ENCODE measurements around the gene POLR1A.

Gene POLR1A

GRCh38 chr2:86064006-86064405 lies 41.7 kb downstream of the POLR1A start:
- Histone ChIP-seq H3K4me1 (ENCODE audit: low read length) (peaks cover 48% of the 10 kb centered on the region), H3K4me2 (ENCODE audit: low read length) (peak overlapping the region; percentile 21), H3K9me3 (ENCODE audit: insufficient read depth, low read length) (no peaks in the 10 kb centered on the region), H3K4me3 (ENCODE audit: low read length) (no peak overlapping the region), H4K20me1 (ENCODE audit: insufficient read depth, low read length) (no peaks in the 10 kb centered on the region), H3K79me2 (ENCODE audit: low read length) (peaks cover 3% of the 10 kb centered on the region; the same call in 1 of the 2 replicates), H3K27me3 (ENCODE audit: low read depth, low read length) (no peaks in the 10 kb centered on the region), H3K36me3 (replicated peaks; ENCODE audit: low read depth, low read length) (peaks cover 73% of the 10 kb centered on the region), H3K9ac (ENCODE audit: low read length) (no peak overlapping the region), H2AFZ (ENCODE audit: low read depth, low read length) (no peak overlapping the region), H3K27ac (ENCODE audit: low read length) (peak overlapping the region; percentile 61)
- TF ChIP-seq EZH2phosphoT487 (IDR thresholded peaks at IDR 0.05; ENCODE audit: low read depth): no peak
- TF ChIP-seq CTCF (IDR thresholded peaks at IDR 0.05; ENCODE audit: low read depth, low read length): no peak

GRCh38 chr2:86062043-86062442 lies 43.6 kb downstream of the POLR1A start:
- no peak for TF ChIP-seq CTCF (IDR thresholded peaks at IDR 0.05; ENCODE audit: low read depth, low read length)
- no peak for TF ChIP-seq EZH2phosphoT487 (IDR thresholded peaks at IDR 0.05; ENCODE audit: low read depth)
- Histone ChIP-seq H3K9me3 (ENCODE audit: insufficient read depth, low read length) (no peaks in the 10 kb centered on the region), H3K36me3 (replicated peaks; ENCODE audit: low read depth, low read length) (peaks cover 68% of the 10 kb centered on the region), H3K4me3 (ENCODE audit: low read length) (no peak overlapping the region), H3K27ac (ENCODE audit: low read length) (no peak overlapping the region), H4K20me1 (ENCODE audit: insufficient read depth, low read length) (no peaks in the 10 kb centered on the region), H3K9ac (ENCODE audit: low read length) (no peak overlapping the region), H3K4me1 (ENCODE audit: low read length) (peaks cover 28% of the 10 kb centered on the region), H3K79me2 (ENCODE audit: low read length) (peaks cover 3% of the 10 kb centered on the region; the same call in 1 of the 2 replicates), H2AFZ (ENCODE audit: low read depth, low read length) (no peak overlapping the region), H3K4me2 (ENCODE audit: low read length) (no peak overlapping the region), H3K27me3 (ENCODE audit: low read depth, low read length) (no peaks in the 10 kb centered on the region)

GRCh38 chr2:86056590-86057331 lies 48.9 kb downstream of the POLR1A start:
- no peaks in the 10 kb centered on the region for H3K9me3 ChIP-seq (ENCODE audit: insufficient read depth, low read length)
- H3K36me3 ChIP-seq (replicated peaks; ENCODE audit: low read depth, low read length): peaks cover 42% of the 10 kb centered on the region
- no peaks in the 10 kb centered on the region for H4K20me1 ChIP-seq (ENCODE audit: insufficient read depth, low read length)
- no peaks in the 10 kb centered on the region for H3K27me3 ChIP-seq (ENCODE audit: low read depth, low read length)
- no peak overlapping the region for H2AFZ ChIP-seq (ENCODE audit: low read depth, low read length)
- no peak overlapping the region for H3K9ac ChIP-seq (ENCODE audit: low read length)
- H3K79me2 ChIP-seq (ENCODE audit: low read length): peaks cover 3% of the 10 kb centered on the region; the same call in 1 of the 2 replicates
- H3K27ac ChIP-seq (ENCODE audit: low read length): no peak overlapping the region
- TF ChIP-seq CTCF (IDR thresholded peaks at IDR 0.05; ENCODE audit: low read depth, low read length): no peak
- no peak for TF ChIP-seq EZH2phosphoT487 (IDR thresholded peaks at IDR 0.05; ENCODE audit: low read depth)
- H3K4me1 ChIP-seq (ENCODE audit: low read length): no peaks in the 10 kb centered on the region
- no peak overlapping the region for H3K4me2 ChIP-seq (ENCODE audit: low read length)
- no peak overlapping the region for H3K4me3 ChIP-seq (ENCODE audit: low read length)

GRCh38 chr2:86055314-86055713 lies 50.4 kb downstream of the POLR1A start:
- H3K27me3 ChIP-seq (ENCODE audit: low read depth, low read length): no peaks in the 10 kb centered on the region
- no peak overlapping the region for H3K27ac ChIP-seq (ENCODE audit: low read length)
- H3K4me2 ChIP-seq (ENCODE audit: low read length): no peak overlapping the region
- TF ChIP-seq EZH2phosphoT487 (IDR thresholded peaks at IDR 0.05; ENCODE audit: low read depth): no peak
- TF ChIP-seq CTCF (IDR thresholded peaks at IDR 0.05; ENCODE audit: low read depth, low read length): no peak
- H3K36me3 ChIP-seq (replicated peaks; ENCODE audit: low read depth, low read length): peaks cover 44% of the 10 kb centered on the region
- no peaks in the 10 kb centered on the region for H3K4me1 ChIP-seq (ENCODE audit: low read length)
- H2AFZ ChIP-seq (ENCODE audit: low read depth, low read length): no peak overlapping the region
- peaks cover 3% of the 10 kb centered on the region; the same call in 1 of the 2 replicates for H3K79me2 ChIP-seq (ENCODE audit: low read length)
- no peak overlapping the region for H3K9ac ChIP-seq (ENCODE audit: low read length)
- no peaks in the 10 kb centered on the region for H4K20me1 ChIP-seq (ENCODE audit: insufficient read depth, low read length)
- no peaks in the 10 kb centered on the region for H3K9me3 ChIP-seq (ENCODE audit: insufficient read depth, low read length)
- H3K4me3 ChIP-seq (ENCODE audit: low read length): no peak overlapping the region
